Myocyte (in vitro differentiated cells): ENCODE measurements around the gene LIN28A. TPM values are rescaled to one million over a fixed set of nuclear protein-coding genes. Genes with fewer than 3 reads are reported as not detected.

Source experiments
- DNase-seq: peaks from one replicate; pipeline ENCODE4 v3.0.0-alpha.2; 2012; ENCODE audit warnings: low read depth
- total RNA-seq: library from RNA; depleted of rRNA; stranded (reverse); fragments of >200 nt; gene quantifications from 2 replicates; pipeline ENCODE4 v1.2.3, GENCODE V29; 2014

LIN28A gene
- total RNA-seq, 1 donor from 2014 or later = not detected

DNA sequence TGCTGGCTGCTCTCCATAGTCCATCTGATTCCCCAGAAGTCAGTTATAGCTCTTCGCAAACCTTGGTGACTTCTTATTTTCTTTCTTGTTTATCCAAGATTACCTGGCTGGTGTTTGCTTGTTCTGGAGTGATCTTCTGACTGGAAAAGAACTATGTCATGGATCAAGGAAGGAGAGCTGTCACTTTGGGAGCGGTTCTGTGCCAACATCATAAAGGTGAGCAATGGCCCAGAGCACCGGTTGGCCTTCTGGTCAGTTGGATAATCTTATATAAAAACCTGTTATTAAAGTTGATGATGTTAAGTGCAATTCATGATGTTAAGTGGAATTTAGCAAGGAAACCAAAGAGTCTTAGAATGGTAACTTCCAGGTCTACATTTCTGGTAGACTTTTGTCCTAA lies 22.2 kb downstream of the LIN28A start:
- DNase-seq = no peak

DNA sequence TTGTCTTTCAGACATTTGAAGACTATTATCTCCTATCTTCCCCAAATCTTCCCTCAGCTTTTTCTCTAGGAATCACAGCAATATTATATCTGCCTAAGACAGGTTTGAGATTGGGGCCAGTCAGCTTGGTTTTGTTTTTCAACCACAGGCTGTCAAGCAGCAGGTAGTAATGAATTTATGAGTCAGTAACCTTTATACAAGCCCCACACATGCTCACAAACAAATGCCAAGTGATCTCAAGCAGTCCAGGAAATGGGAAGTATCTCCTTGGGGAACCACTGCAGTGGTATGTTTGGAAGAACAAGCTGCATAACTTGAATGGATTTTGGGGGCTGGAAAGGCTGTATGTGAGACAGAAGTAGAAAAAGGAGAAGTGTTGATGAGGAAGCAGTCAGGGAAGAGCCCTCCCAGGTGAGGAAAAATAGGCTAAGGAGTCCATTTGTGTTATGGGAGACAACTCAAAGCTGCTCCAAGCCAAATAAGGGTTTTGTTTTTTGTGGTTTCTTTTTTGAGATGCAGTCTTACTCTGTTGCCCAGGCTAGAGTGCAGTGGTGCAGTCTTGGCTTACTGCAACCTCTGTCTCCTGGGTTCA lies 23.6 kb downstream of the LIN28A start:
- DNase-seq = no peak

DNA sequence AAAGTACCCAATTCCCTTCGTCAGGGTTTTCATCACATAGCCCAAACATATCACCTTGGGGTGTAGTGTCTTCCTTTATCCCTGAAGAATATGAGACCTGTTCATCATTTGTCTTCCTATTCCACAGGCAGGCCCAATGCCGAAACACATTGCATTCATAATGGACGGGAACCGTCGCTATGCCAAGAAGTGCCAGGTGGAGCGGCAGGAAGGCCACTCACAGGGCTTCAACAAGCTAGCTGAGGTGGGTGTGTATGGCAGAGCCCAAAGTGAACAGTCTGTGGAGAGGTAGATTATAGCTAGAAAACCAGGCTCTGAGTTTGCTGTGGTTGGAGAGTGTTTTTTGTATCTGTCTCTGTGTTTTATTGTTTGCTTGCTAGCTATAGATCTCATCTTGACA lies 27.4 kb downstream of the LIN28A start:
- no peak for DNase-seq

DNA sequence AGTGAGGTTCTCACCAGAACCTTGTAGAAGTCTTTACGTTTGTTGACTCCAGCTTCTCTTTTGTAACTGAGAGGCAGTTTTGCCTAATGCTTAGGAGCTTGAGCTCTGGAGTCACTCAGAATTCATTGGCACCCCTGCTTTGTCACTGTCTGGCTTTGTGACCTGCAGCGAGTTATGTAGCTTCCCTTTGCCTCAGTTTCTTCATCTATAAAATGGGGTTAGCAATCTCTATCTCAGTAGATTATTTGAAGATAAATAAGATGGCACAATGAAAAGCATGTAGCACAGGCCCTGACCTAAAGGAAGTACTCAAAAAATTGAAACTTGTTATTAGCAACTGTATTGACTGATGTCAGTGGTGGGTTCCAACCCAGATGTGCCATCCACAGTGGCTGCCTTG lies 29.6 kb downstream of the LIN28A start:
- DNase-seq = no peak

GRCh38 chr1:26449868-26450267 lies 39.3 kb downstream of the LIN28A start:
- no peak for DNase-seq

DNA sequence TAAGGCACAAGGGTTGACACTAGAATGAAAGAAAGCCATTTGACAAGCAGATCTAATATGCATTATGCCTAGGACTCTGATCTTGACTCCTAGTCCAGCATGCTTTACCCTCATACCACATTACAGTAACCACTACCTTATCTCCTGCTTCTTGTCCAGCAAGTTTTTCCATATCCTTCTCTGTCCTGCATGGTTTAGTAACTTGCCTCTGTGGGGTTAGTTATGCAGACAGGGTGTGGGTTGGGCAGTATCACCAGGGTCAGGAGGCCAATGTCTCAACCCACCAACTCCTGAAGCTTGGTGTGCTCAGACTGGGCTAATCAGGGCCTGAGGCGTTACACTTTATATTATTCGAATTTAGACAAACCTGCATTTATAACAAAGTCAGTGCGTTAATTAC lies 40.3 kb downstream of the LIN28A start:
- DNase-seq = no peak

DNA sequence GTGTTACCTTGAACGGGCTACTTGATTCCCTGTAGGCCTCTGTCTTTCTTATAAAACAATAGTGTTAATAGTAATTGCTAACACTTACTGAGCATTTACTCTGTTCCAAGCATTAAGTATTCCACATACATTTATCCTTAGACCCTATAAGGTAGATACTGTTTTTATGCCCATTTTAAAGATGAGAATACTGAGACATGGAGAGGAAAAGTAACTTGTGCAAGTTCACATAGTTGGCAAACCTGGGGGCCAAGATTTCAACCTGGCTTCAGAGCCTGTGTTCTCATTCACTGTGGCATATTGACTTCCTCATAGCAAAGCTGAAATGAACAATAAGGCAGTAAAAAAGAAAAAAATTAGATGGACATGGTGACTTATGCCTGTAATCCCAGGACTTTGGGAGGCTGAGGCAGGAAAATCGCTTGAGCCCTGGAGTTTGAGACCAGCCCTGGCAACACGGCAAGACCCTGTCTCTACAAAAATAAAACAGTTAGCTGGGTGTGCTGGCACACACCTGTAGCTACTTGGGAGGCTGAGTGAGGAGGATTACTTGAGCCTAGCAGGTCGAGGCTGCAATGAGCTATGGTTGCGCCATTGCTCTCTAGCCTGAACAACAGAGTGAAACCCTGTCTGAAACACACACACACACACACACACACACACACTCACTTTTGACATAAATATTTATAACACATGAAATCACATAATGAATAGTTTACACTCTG lies 42.0 kb downstream of the LIN28A start:
- no peak for DNase-seq

DNA sequence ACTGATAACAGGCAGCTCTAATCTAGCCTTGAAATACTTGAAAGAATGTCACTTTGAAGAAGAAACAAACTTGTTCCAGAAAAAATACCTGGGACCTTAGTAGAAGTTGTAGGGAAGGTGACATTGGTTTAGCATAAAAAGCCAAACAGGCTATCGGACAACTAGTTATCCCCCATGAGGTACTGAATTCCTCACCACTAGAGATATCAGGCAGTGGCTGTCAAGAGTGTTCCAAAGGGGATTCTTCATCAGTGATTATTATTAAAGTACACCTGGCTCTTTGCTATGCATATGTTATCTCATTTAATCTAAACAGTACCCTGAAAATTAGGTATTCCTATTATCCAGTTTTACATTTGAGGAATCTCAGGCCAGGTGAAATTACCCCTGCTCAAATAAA lies 48.5 kb downstream of the LIN28A start:
- DNase-seq = no peak

DNA sequence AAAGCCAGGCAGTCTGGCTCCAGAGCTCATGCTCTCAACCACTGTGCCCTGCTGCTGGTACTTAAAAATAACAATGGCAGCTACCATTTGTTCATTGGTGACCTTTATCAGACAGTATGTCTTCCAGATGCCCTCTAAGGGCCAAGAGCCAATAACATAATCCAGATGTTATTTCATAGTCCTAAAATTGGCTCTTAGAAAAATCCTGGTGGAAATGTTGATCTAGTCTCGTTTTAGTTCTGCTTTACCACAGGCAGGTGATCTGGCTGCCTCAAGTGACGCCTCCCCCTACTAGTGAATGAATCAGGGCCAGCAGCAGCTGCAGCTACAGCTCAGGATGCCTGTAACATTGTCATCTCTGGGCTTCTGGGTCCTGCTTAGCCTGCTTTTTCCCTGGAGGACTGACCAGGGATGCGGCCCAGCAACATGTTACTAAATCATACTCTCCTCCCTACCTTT lies 49.0 kb downstream of the LIN28A start:
- peak; percentile 88 for DNase-seq

GRCh38 chr1:26468911-26469310 lies 58.3 kb downstream of the LIN28A start:
- no peak for DNase-seq

- no peak for DNase-seq
Measured at GRCh38 chr1:26469558-26469957, 58.9 kb downstream of the LIN28A start.

- DNase-seq = no peak
Measured at GRCh38 chr1:26470878-26471497, 60.4 kb downstream of the LIN28A start.

GRCh38 chr1:26471498-26472319 lies 61.1 kb downstream of the LIN28A start:
- DNase-seq = peak; percentile 80

- peak; percentile 92 for DNase-seq
Measured at GRCh38 chr1:26472320-26472900, 61.8 kb downstream of the LIN28A start, which contains the start of gene HMGN2. TSS of gene HMGN2 (plus strand) at chr1:26472440. CDS start at chr1:26472613, 173 bp downstream.

- peak; percentile 97 for DNase-seq
Measured at GRCh38 chr1:26472901-26473845, 62.6 kb downstream of the LIN28A start.

GRCh38 chr1:26474818-26475217 lies 64.2 kb downstream of the LIN28A start:
- no peak for DNase-seq

DNA sequence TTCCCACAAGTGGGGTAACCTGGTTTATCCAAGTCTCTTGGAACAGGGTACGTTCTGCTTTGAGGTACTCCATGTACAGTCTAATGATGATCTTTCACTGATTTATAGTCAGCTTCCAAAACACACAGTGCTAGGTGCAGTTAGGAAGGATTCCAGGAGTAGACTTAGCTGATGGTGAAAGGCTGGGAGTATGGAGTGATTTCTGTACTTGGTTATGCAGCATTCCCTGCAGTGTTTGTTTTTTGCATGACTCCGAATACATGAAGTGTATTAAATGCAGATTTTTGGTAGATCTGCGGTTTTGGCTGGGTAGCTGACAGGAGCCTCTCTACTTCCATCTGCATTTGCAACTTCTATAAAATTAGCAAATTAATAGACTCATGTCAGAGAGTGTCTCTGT lies 65.4 kb downstream of the LIN28A start:
- no peak for DNase-seq

DNA sequence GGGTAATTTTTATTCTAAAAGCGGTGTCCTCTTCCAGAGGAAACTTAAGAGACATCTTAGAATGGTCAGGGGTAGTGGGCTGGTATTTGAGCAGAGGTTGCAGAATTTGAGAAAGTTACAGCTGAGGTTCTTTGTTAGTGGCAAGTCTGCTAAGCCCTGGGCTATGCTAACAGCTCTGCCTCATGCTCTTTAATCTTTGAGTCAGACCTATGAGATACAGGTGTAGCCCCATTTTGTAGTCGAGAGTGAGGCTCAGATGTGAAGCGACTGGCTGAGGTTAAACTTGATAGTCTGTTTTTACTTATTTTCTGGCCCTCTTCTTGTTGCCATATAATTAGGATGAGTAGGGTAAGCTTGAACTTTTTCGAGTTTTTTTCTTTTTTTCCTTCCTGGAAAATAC lies 66.3 kb downstream of the LIN28A start:
- no peak for DNase-seq

DNA sequence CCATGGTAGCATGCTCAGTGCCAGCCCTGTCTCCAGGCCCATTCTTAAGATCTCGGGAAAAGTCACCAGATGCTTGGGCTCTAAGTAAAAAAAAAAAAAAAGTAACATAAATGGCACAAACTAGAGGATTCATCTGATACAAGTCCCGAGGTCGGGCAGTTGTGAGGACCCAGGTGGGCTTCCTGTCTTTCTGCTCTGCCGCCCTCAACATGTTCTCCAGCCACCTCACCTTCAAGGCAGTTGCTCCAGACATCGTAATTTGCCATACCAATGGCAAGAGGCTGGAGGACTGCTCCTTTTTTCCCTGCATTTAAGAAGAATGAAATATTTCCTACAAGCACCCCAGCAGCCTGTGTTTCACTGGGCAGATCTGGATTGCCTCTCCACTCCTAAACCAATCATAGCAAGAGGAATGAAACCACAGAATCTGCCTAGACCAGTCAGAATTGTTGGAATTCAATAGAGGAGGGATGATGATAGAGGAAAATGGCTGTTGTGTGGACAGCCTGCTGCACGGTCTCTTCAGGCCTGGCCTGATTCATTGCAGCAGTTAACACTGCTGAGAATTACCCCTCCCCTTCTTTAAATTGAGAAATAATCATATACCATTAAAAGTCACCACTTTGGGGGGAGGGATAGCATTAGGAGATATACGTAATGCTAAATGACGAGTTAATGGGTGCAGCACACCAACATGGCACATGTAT lies 67.0 kb downstream of the LIN28A start:
- DNase-seq = no peak
